Endothelial cell of umbilical vein (primary cell): ENCODE results near the gene ZFP90. TPM values are rescaled to one million over a fixed set of nuclear protein-coding genes. Genes with fewer than 3 reads are reported as not detected.

ENCODE experiments used
- BruUV-seq: library from RNA; stranded (reverse); fragments of 400-500 nt; replicated peaks from 2 replicates; lab custom pipeline; 2021; lab: Mats Ljungman, UMichigan
- CTCF ChIA-PET: fragments of 300-600, 350-600 bp; sonication (Branson Sonifier 250); formaldehyde crosslinking; loops from one replicate; lab custom pipeline; 2021; ENCODE audit warnings: antibody characterized with exemption, inconsistent platforms; lab: Charles Lee
- POLR2A ChIA-PET: fragments of 300-600, 350-600 bp; sonication (Branson Sonifier 250); formaldehyde crosslinking; loops from one replicate; lab custom pipeline; 2021; ENCODE audit warnings: antibody characterized with exemption, inconsistent platforms; lab: Charles Lee
- DNase-seq: peaks from one replicate; pipeline ENCODE4 v3.0.0-alpha.2; 2011; ENCODE audit warnings: low read depth, low spot score
- FAIRE-seq: peaks from 2 replicates; lab custom pipeline; 2011; peaks lifted over from hg19 to GRCh38; lab: Jason Lieb, UNC
- H2AFZ ChIP-seq: 2 replicates; pipeline ENCODE4 v1.6.0; 2012; ENCODE audit warnings: low read depth, low read length, control low read depth, inconsistent platforms
- H3K27ac ChIP-seq: 2 replicates; pipeline ENCODE4 v1.5.1; 2011; ENCODE audit warnings: low read depth, mild to moderate bottlenecking, control low read depth, low read length, moderate library complexity; ENCODE audit not compliant: insufficient read depth
- H3K27me3 ChIP-seq, 2 experiments: 2 replicates each; pipeline versions ENCODE4 v1.6.0 to v1.6.1; 2011; ENCODE audit warnings: low read length in 2 of 2, mixed read lengths in 1 of 2; ENCODE audit not compliant: control insufficient read depth in 2 of 2, insufficient read depth in 2 of 2
- H3K36me3 ChIP-seq, 2 experiments: 2 replicates in 1 of 2; 3 replicates in 1 of 2; pipeline ENCODE4 v1.5.1; 2011; ENCODE audit warnings: low read length in 2 of 2, mild to moderate bottlenecking in 1 of 2, moderate library complexity in 1 of 2; ENCODE audit not compliant: control insufficient read depth in 2 of 2, insufficient read depth in 2 of 2; ENCODE audit errors: extremely low read depth in 1 of 2
- H3K4me1 ChIP-seq: 3 replicates; pipeline ENCODE4 v1.5.1; 2011; ENCODE audit warnings: mild to moderate bottlenecking, low read length; ENCODE audit not compliant: control insufficient read depth, insufficient read depth; ENCODE audit errors: extremely low read depth
- H3K4me2 ChIP-seq: 2 replicates; pipeline ENCODE4 v1.6.1; 2011; ENCODE audit warnings: low read length, control low read depth, mixed read lengths; ENCODE audit not compliant: insufficient read depth
- H3K4me3 ChIP-seq, 3 experiments: fragments of 200-600 bp in 1 of 3; sonication (generic), shearing (Covaris generic) in 1 of 3; replicated peaks in 1 of 3; 2 replicates each; pipeline ENCODE4 v1.5.1; 2011 to 2016; ENCODE audit warnings: control low read depth in 3 of 3, low read length in 3 of 3, mild to moderate bottlenecking in 2 of 3, inconsistent platforms in 1 of 3, low read depth in 1 of 3, moderate library complexity in 1 of 3; ENCODE audit not compliant: insufficient read depth in 1 of 3
- H3K79me2 ChIP-seq: 2 replicates; pipeline ENCODE4 v1.6.0; 2012; ENCODE audit warnings: low read length, inconsistent platforms; ENCODE audit not compliant: control insufficient read depth, insufficient read depth
- H3K9ac ChIP-seq: replicated peaks from 2 replicates; pipeline ENCODE3; 2011; ENCODE audit warnings: low read length, control low read depth; ENCODE audit not compliant: insufficient read depth; ENCODE audit errors: extremely low read depth
- H3K9me1 ChIP-seq: replicated peaks from 3 replicates; pipeline ENCODE4 v1.6.0; 2011; ENCODE audit warnings: mild to moderate bottlenecking, low read length; ENCODE audit not compliant: control insufficient read depth, insufficient read depth; ENCODE audit errors: extremely low read depth
- H3K9me3 ChIP-seq: replicated peaks from 2 replicates; pipeline ENCODE4 v1.5.1; 2012; ENCODE audit warnings: low read length, inconsistent platforms; ENCODE audit not compliant: control insufficient read depth, insufficient read depth
- H4K20me1 ChIP-seq: replicated peaks from 2 replicates; pipeline ENCODE3; 2011; ENCODE audit warnings: mild to moderate bottlenecking, low read length; ENCODE audit not compliant: control insufficient read depth, insufficient read depth; ENCODE audit errors: extremely low read depth
- EZH2 ChIP-seq: IDR thresholded peaks from 2 replicates; pipeline ENCODE4 v1.6.1; 2012; ENCODE audit warnings: borderline replicate concordance, low read depth, mild to moderate bottlenecking, moderate library complexity, low read length, inconsistent platforms; ENCODE audit not compliant: severe bottlenecking
- FOS ChIP-seq: IDR thresholded peaks from 2 replicates; pipeline ENCODE4 v1.6.1; 2011; ENCODE audit warnings: mild to moderate bottlenecking, low read length, moderate library complexity, borderline replicate concordance; ENCODE audit not compliant: insufficient read depth
- GATA2 ChIP-seq: IDR thresholded peaks from 2 replicates; pipeline ENCODE4 v1.7.0; 2011; ENCODE audit warnings: low read depth, mild to moderate bottlenecking, moderate library complexity, mixed read lengths, low read length; ENCODE audit not compliant: insufficient read length, insufficient read depth
- JUN ChIP-seq: IDR thresholded peaks from 2 replicates; pipeline ENCODE4 v1.6.1; 2011; ENCODE audit warnings: borderline replicate concordance, low read depth; ENCODE audit not compliant: insufficient read length, insufficient read depth
- MAX ChIP-seq: IDR thresholded peaks from 2 replicates; pipeline ENCODE4 v1.6.1; 2011; ENCODE audit not compliant: insufficient read depth, insufficient read length
- MYC ChIP-seq: IDR thresholded peaks from one replicate; pipeline ENCODE4 v1.6.1; 2011; ENCODE audit warnings: mild to moderate bottlenecking, low read depth, low read length
- POLR2A ChIP-seq: IDR thresholded peaks from 2 replicates; pipeline ENCODE4 v1.6.1; 2012; ENCODE audit warnings: low read depth, mild to moderate bottlenecking, control low read depth, low read length
- POLR2AphosphoS5 ChIP-seq: IDR thresholded peaks from 2 replicates; pipeline ENCODE4 v1.6.1; 2012; ENCODE audit warnings: low read depth, mild to moderate bottlenecking, control low read depth, low read length, moderate library complexity; ENCODE audit not compliant: insufficient read depth
- dilution Hi-C: fragments of 300-500 bp; cut with MboI; formaldehyde crosslinking; loops from one replicate; pipeline ENCODE4 v1.15.0; 2019; ENCODE audit warnings: low sequenced_read_pairs; ENCODE audit not compliant: extremely low pct_ligation_motif_present
- intact Hi-C: fragments of 100-400 bp; cut with micrococcal nuclease; formaldehyde crosslinking; loops from one replicate; pipeline ENCODE4 v1.10.0; 2022
- polyA plus RNA-seq, 4 experiments: library from polyadenylated mRNA; depleted of rRNA in 3 of 4; stranded (reverse) in 3 of 4; unstranded in 1 of 4; fragments of >200 nt; gene quantifications; 2 replicates each; pipeline versions ENCODE4 v1.2.1 to v1.2.3, GENCODE V29; 2011 to 2012; ENCODE audit warnings: missing spikeins in 1 of 4
- total RNA-seq: library from RNA; stranded (reverse); gene quantifications from 2 replicates; pipeline ENCODE4 v1.2.3, GENCODE V29; 2021
- TF ChIP-seq, protein P1 (sequence below), 2 donors: IDR thresholded peaks; 1 replicate in 1 of 2; 2 replicates in 1 of 2; pipeline ENCODE4 v1.5.1; 2011; ENCODE audit warnings: low read length in 2 of 2, mild to moderate bottlenecking in 2 of 2, moderate library complexity in 2 of 2, control low read depth in 1 of 2, inconsistent platforms in 1 of 2, low read depth in 1 of 2; ENCODE audit not compliant: insufficient read depth in 1 of 2; ENCODE audit errors: extremely low read depth in 1 of 2

The ZFP90 gene
- total and polyA plus RNA-seq, 2 donors (not counting 3 experiments of a cell fraction or from before 2014, with no cell fraction given) = 10.9 to 22.4 TPM

DNA sequence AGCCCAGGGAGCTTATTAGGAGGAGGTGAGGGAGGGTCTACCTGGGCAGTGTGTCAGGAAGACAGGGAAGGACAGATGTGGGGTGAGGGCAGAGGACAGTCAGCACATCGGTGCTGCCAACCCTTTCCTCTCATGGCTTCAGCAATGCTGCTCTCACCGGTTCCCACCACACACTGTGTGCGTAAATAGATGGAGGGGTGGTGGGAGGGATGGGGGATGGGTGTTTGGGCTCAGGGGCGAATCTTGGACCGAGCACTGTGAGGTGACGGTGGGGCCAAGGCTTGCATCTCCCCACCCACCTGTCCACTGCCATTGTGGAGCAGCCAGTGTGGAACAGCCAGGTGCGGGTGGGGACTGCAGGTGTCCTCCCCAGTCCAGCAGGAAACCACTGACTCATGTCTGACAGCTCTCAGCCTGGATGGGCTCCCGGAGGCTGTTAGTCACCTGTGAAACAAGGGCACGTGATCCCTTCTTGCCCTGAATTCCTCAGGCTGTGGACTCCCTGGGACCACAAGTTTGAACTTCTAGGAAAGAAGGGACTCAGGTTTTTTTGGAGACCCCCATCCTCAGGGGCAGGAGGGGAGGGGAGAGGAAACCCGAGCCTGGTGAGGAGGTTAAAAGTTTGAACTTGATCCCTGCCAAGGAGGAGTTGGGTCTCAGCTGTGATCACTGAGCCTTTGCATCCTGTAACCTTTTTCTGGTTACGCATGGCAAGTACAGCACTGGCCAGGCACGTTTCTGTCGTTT, 48.1 kb upstream of the ZFP90 start:
- no peak overlapping the region for H3K27ac ChIP-seq
- ChIA-PET CTCF (no interaction called here), POLR2A (no interaction called here)
- H3K9ac ChIP-seq = no peak overlapping the region
- no peaks in the 10 kb centered on the region for H3K9me3 ChIP-seq
- H3K36me3 ChIP-seq = no peaks in the 10 kb centered on the region
- no peaks in the 10 kb centered on the region for H3K9me1 ChIP-seq
- dilution Hi-C loops (no loop called here), intact Hi-C loops (no loop called here)
- H3K4me1 ChIP-seq = no peaks in the 10 kb centered on the region
- no peak for TF ChIP-seq POLR2AphosphoS5
- no peak for TF ChIP-seq FOS
- no peak for TF ChIP-seq JUN
- TF ChIP-seq MAX = no peak
- TF ChIP-seq POLR2A = no peak
- TF ChIP-seq, protein P1, sequence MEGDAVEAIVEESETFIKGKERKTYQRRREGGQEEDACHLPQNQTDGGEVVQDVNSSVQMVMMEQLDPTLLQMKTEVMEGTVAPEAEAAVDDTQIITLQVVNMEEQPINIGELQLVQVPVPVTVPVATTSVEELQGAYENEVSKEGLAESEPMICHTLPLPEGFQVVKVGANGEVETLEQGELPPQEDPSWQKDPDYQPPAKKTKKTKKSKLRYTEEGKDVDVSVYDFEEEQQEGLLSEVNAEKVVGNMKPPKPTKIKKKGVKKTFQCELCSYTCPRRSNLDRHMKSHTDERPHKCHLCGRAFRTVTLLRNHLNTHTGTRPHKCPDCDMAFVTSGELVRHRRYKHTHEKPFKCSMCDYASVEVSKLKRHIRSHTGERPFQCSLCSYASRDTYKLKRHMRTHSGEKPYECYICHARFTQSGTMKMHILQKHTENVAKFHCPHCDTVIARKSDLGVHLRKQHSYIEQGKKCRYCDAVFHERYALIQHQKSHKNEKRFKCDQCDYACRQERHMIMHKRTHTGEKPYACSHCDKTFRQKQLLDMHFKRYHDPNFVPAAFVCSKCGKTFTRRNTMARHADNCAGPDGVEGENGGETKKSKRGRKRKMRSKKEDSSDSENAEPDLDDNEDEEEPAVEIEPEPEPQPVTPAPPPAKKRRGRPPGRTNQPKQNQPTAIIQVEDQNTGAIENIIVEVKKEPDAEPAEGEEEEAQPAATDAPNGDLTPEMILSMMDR (IDR thresholded peaks at IDR 0.05; ENCODE audit: extremely low read depth in 1 of 2, insufficient read depth in 1 of 2, low read depth in 1 of 2, low read length in 2 of 2) = no peak
- TF ChIP-seq EZH2 = no peak
- no peak for TF ChIP-seq MYC
- no peak for TF ChIP-seq GATA2
- no TSS peak for BruUV-seq
- H3K79me2 ChIP-seq = no peaks in the 10 kb centered on the region
- FAIRE-seq (no peak), DNase-seq (no peak)
- no peak overlapping the region for H2AFZ ChIP-seq
- no peak overlapping the region for H3K4me2 ChIP-seq
- no peak overlapping the region for H3K4me3 ChIP-seq
- H4K20me1 ChIP-seq = no peaks in the 10 kb centered on the region
- no peaks in the 10 kb centered on the region for H3K27me3 ChIP-seq
